Ishikawa (cell line): ENCODE results near the gene METTL18.

Experiments used
- CEBPB ChIP-seq: IDR thresholded peaks from 2 replicates; pipeline ENCODE4 v1.6.1; 2012
- EGR1 ChIP-seq: IDR thresholded peaks from 2 replicates; pipeline ENCODE4 v1.6.1; 2012
- EP300 ChIP-seq: IDR thresholded peaks from 2 replicates; pipeline ENCODE4 v1.6.1; 2012; ENCODE audit warnings: borderline replicate concordance
- RAD21 ChIP-seq: IDR thresholded peaks from 2 replicates; pipeline ENCODE4 v1.6.1; 2012; ENCODE audit warnings: low read depth
- REST ChIP-seq: IDR thresholded peaks from 2 replicates; pipeline ENCODE4 v1.6.1; 2012; ENCODE audit warnings: low read depth, mild to moderate bottlenecking
- ZBTB7A ChIP-seq: IDR thresholded peaks from 2 replicates; pipeline ENCODE4 v1.6.1; 2012; ENCODE audit warnings: low read depth

GRCh38 chr1:169838942-169839341 lies 44.2 kb upstream of the METTL18 start:
- TF ChIP-seq EP300: no peak
- no peak for TF ChIP-seq REST
- no peak for TF ChIP-seq EGR1
- no peak for TF ChIP-seq RAD21
- TF ChIP-seq CEBPB: no peak
- no peak for TF ChIP-seq ZBTB7A
